ENCODE results near the gene GNMT.

DNA sequence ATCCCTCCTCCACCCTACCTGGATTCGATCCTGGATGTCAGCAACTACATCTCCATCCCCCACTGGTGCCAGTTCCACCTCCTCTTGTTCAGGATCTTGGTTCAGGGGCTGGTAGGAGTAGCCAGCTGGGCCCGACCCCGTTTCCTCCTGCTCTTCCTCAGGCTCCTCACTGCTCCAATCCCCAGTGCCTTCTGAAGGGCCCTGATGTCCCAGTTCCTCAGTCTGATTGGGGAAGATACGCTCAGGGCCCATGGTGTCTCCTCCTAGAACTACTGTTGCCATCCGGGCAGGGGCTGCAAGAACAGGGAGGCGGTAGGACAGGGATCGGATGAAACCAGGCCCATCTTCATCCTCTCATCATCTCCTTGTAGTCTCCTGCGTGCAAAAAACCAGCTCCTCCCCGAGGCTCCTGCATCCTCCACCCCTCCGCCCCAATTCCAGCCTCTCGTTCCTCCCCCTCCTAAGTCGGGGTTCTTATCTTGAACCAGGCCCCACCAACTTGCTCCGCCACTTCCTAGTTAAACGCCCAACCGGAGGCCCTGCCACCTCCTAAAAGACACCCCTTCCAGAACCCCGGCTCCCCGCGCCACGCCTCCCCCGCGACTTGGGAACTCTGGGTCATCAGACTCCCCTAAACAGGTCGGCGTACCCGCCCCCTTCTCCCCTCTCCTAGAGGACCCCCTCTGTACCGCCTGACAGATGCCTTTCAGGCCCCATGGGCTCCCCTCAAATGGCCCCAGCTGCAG, 52.7 kb downstream of the GNMT start:
- TF ChIP-seq, protein P1, sequence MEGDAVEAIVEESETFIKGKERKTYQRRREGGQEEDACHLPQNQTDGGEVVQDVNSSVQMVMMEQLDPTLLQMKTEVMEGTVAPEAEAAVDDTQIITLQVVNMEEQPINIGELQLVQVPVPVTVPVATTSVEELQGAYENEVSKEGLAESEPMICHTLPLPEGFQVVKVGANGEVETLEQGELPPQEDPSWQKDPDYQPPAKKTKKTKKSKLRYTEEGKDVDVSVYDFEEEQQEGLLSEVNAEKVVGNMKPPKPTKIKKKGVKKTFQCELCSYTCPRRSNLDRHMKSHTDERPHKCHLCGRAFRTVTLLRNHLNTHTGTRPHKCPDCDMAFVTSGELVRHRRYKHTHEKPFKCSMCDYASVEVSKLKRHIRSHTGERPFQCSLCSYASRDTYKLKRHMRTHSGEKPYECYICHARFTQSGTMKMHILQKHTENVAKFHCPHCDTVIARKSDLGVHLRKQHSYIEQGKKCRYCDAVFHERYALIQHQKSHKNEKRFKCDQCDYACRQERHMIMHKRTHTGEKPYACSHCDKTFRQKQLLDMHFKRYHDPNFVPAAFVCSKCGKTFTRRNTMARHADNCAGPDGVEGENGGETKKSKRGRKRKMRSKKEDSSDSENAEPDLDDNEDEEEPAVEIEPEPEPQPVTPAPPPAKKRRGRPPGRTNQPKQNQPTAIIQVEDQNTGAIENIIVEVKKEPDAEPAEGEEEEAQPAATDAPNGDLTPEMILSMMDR (IDR thresholded peaks at IDR 0.05; ENCODE audit: poor library complexity), result no peak
- TF ChIP-seq EZH2phosphoT487 (IDR thresholded peaks at IDR 0.05; ENCODE audit: low read depth, severe bottlenecking, unreplicated experiment) (no peak), EZH2 (IDR thresholded peaks at IDR 0.05; ENCODE audit: borderline replicate concordance) (no peak)
